Lower leg skin (tissue), 4 donors: ENCODE results near the gene BLOC1S4. TPM values are rescaled to one million over a fixed set of nuclear protein-coding genes. Genes with fewer than 3 reads are reported as not detected.
A peak's percentile ranks its signal among the peaks of the same experiment; 100 is the strongest.

ENCODE experiments used
- DNase-seq, 2 donors: peaks; one replicate each; pipeline ENCODE4 v3.0.0-alpha.2; 2019; ENCODE audit warnings: low spot score in 2 of 2
- H3K4me3 ChIP-seq: fragments of 200-600 bp; sonication (generic); 2 replicates; pipeline ENCODE4 v1.5.1; 2017; ENCODE audit warnings: mild to moderate bottlenecking, low read depth; ENCODE audit not compliant: poor library complexity, severe bottlenecking
- POLR2A ChIP-seq, 2 donors: fragments of 450-650 bp; IDR thresholded peaks; one replicate each; pipeline ENCODE4 v1.6.1; 2016 to 2017; ENCODE audit warnings: antibody characterized with exemption in 2 of 2, mild to moderate bottlenecking in 1 of 2, moderate library complexity in 1 of 2
- WGBS, 2 donors: methylation state at CpG; one replicate each; pipeline ENCODE4 v1.1.5; 2018; 5-methylcytosine and 5-hydroxymethylcytosine counted together
- intact Hi-C: fragments of 100-400 bp; cut with DNase I; formaldehyde crosslinking; loops from one replicate; pipeline ENCODE4 v1.15.0; 2023; ENCODE audit warnings: low total_unique reads
- total RNA-seq, 4 donors: library from RNA; depleted of rRNA; stranded (reverse); fragments of >200 nt; gene quantifications; one replicate each; pipeline ENCODE4 v1.1.0, GENCODE V29; 2016
- TF ChIP-seq, protein P1 (sequence below), 3 donors: fragments of 450-650 bp; IDR thresholded peaks; one replicate each; pipeline ENCODE4 v1.5.1; 2016; ENCODE audit warnings: antibody characterized with exemption in 3 of 3, mild to moderate bottlenecking in 3 of 3, moderate library complexity in 2 of 3

BLOC1S4 gene
- total RNA-seq, 4 donors from 2014 or later: 17.9 to 24.3 (median 22.8) TPM

DNA sequence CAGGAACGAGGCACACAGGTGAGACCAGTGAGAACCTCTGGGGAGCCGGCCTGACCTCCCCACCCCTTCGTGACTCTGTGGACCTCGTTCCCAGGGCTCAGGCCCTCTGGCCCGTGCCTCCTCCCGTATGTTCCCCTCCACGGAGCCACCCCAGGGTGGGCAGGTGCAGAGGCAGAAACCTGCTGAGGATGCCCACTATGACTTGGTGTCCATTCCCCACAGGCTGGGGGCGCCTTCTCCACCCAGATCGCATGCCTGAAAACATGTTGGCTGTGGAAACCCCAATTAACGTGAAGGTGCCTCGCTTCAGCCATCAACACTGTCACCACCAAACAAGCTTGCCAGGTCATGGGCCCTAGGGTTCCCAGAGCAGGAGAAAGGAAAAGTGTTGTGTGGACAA is 27.0 kb downstream of the BLOC1S4 start:
- no peak overlapping the region for H3K4me3 ChIP-seq
- DNase-seq: no peak
- intact Hi-C loops: no loop called here
- WGBS, 2 donors: 86 to 87% methylated on average over 11 of the region's 11 CpGs
- no peak for TF ChIP-seq POLR2A (IDR thresholded peaks at IDR 0.05)
- TF ChIP-seq, protein P1, sequence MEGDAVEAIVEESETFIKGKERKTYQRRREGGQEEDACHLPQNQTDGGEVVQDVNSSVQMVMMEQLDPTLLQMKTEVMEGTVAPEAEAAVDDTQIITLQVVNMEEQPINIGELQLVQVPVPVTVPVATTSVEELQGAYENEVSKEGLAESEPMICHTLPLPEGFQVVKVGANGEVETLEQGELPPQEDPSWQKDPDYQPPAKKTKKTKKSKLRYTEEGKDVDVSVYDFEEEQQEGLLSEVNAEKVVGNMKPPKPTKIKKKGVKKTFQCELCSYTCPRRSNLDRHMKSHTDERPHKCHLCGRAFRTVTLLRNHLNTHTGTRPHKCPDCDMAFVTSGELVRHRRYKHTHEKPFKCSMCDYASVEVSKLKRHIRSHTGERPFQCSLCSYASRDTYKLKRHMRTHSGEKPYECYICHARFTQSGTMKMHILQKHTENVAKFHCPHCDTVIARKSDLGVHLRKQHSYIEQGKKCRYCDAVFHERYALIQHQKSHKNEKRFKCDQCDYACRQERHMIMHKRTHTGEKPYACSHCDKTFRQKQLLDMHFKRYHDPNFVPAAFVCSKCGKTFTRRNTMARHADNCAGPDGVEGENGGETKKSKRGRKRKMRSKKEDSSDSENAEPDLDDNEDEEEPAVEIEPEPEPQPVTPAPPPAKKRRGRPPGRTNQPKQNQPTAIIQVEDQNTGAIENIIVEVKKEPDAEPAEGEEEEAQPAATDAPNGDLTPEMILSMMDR (IDR thresholded peaks at IDR 0.05): no peak

GRCh38 chr4:6746721-6747293 is 30.8 kb downstream of the BLOC1S4 start:
- WGBS, 2 donors: 50 to 65% methylated on average over 19 to 20 of the region's 20 CpGs
- intact Hi-C loops: no loop called here
- no peak for DNase-seq
- no peak overlapping the region for H3K4me3 ChIP-seq
- TF ChIP-seq, protein P1 (IDR thresholded peaks at IDR 0.05): no peak
- TF ChIP-seq POLR2A (IDR thresholded peaks at IDR 0.05): no peak

DNA sequence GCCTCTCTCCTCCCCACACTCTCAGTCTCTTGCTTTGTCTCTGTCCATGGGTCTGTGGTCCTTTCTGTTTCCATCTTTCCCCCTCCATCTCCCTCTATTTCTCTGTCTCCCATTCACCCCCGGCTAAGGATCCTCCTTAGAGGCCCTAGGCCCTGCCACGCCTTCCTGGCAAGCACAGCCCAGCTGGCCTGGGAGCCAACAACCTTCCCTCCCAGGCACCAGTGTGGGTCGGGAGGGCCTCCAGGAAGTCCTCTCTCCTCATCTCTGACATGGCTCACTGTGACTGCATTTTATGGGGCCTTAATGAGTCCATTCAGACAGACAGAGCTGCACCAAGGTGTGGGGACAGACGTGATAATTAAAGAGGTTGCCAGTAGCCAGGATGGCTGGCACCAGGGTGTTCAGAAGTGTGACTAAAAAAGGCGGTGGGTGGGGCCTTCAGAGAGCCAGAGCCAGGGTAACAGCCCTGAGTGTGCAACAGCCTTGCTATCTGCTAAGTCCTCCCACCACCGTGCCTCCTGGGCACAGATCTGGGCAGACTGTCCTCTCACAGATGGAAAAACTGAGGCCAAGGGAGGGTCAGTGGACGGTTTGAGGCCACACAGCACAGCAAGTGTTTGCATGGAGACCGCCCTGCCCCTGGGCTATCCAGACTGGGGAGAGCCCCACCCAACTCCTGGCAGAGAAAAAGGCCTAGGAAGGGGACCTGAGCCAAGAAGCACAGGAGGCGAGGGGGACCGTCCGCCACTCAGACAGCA is 31.5 kb downstream of the BLOC1S4 start:
- TF ChIP-seq, protein P1 (IDR thresholded peaks at IDR 0.05): no peak
- no peak for TF ChIP-seq POLR2A (IDR thresholded peaks at IDR 0.05)
- DNase-seq: no peak
- H3K4me3 ChIP-seq: no peak overlapping the region
- WGBS, 2 donors: 23 to 36% methylated on average over 11 of the region's 11 CpGs
- intact Hi-C loops: no loop called here

DNA sequence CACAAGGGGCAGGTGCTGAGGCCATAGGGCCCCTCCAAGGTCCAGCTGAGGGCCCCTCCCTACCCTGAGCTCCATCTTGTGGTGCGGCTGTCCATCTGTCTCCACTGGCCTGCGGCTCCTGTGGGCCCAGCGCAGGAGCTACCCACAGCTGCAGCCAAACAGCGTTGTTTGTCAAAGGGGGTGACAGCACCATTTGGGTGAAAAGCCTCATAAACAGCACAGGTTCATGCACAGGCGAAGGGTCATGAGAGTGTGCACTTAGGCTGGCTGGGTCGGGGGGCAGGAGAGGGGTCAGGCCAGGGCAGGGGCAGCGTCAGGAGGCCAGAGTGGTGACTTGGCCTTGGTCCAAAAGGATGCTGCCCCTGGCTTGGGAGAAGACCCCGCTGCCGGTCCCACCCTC is 32.3 kb downstream of the BLOC1S4 start:
- no peak for DNase-seq
- 87 to 88% methylated on average over 9 of the region's 9 CpGs for WGBS, 2 donors
- no peak overlapping the region for H3K4me3 ChIP-seq
- TF ChIP-seq POLR2A (IDR thresholded peaks at IDR 0.05): no peak
- TF ChIP-seq, protein P1 (IDR thresholded peaks at IDR 0.05): no peak
- intact Hi-C loops: no loop called here

- DNase-seq: peak; percentile 57 to 91
- WGBS, 2 donors: 19 to 24% methylated on average over 17 to 21 of the region's 25 CpGs
- no peak for TF ChIP-seq POLR2A (IDR thresholded peaks at IDR 0.05)
- TF ChIP-seq, protein P1 (IDR thresholded peaks at IDR 0.05): peak in 1 of 3 donors; percentile 18
- no peak overlapping the region for H3K4me3 ChIP-seq
- intact Hi-C loops: no loop called here
Observed at GRCh38 chr4:6749340-6750171, 33.6 kb downstream of the BLOC1S4 start.
